ENCODE data around the gene BRINP2.
A peak's percentile ranks its signal among the peaks of the same experiment; 100 is the strongest.

Gene BRINP2

DNA sequence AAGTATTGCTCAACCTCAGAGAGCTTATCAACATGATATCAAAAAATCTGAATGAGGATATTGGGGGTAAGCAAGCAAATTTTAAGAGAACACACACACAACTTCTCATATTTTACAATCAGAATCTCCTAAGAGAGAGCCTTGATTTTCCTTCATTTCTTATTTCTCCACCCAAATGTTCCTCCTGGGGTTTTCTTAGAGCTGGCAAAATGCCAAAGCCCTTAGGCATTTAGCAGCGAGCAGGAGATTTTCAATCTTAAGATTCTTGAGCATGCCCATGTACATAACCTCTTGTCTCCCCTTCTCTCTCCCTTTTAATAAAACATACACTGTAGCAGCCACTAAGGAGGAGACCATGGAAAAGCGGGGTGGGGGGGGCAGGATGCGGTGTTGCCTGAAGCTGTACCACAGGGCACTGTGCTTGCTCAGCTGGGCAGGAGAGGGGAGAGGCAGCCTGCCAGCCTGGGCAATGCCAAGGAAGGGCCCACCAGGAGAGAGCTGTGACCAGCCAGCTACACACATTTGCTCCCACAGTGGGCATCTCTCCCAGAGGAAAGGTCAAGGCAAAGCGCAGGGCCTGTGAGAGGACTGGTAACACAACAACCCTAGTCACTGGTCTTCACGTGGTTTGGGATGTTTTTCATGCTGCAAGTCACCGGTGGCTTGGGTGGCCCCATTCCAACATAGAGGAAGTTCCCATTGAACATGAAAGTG, 4.3 kb downstream of the BRINP2 start:
- Histone ChIP-seq H3K9ac (ENCODE audit: low read length) (no peak overlapping the region), H3F3A (ENCODE audit: insufficient read depth, low read length) (no peaks in the 10 kb centered on the region), H4K20me1 (ENCODE audit: insufficient read depth, low read length) (no peaks in the 10 kb centered on the region), H3K9me2 (ENCODE audit: low read depth, low read length) (no peaks in the 10 kb centered on the region), H3K4me3 (ENCODE audit: low read depth, low read length, poor library complexity, severe bottlenecking) (no peak overlapping the region), H3K4me1 (ENCODE audit: insufficient read depth, low read length, severe bottlenecking) (no peaks in the 10 kb centered on the region), H3K27me3 (ENCODE audit: insufficient read depth, low read length) (no peaks in the 10 kb centered on the region), H3K4me2 (ENCODE audit: low read length) (no peak overlapping the region), H3K27ac (ENCODE audit: low read depth, low read length, poor library complexity, severe bottlenecking) (no peak overlapping the region), H3K79me2 (ENCODE audit: insufficient read depth, low read length) (no peaks in the 10 kb centered on the region), H3K36me3 (ENCODE audit: insufficient read depth, low read length) (no peaks in the 10 kb centered on the region), H3K9me3 (ENCODE audit: low read length) (no peaks in the 10 kb centered on the region), H2AFZ (ENCODE audit: low read length) (no peak overlapping the region)
- TF ChIP-seq EZH2 (IDR thresholded peaks at IDR 0.05; ENCODE audit: borderline replicate concordance, low read length), result no peak
- TF ChIP-seq, protein P1, sequence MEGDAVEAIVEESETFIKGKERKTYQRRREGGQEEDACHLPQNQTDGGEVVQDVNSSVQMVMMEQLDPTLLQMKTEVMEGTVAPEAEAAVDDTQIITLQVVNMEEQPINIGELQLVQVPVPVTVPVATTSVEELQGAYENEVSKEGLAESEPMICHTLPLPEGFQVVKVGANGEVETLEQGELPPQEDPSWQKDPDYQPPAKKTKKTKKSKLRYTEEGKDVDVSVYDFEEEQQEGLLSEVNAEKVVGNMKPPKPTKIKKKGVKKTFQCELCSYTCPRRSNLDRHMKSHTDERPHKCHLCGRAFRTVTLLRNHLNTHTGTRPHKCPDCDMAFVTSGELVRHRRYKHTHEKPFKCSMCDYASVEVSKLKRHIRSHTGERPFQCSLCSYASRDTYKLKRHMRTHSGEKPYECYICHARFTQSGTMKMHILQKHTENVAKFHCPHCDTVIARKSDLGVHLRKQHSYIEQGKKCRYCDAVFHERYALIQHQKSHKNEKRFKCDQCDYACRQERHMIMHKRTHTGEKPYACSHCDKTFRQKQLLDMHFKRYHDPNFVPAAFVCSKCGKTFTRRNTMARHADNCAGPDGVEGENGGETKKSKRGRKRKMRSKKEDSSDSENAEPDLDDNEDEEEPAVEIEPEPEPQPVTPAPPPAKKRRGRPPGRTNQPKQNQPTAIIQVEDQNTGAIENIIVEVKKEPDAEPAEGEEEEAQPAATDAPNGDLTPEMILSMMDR (IDR thresholded peaks at IDR 0.05; ENCODE audit: low read length), result no peak

DNA sequence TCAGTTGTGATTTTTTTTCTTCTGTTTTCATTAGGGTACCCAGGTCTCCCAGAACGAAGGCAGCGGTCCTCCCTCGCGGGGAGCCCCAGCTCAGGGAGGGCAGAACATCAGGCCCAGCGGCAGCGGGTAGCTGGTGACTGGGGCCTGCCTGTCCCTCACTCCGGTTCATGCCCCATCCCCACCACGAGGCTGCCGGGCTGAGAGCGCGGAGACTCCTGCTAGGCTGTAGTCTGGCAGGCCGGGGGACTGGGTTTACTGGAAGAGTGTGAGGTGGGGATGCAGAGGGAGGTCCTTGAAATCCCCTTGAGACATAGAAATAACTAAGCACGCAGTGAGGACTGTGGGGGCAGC, 10.5 kb downstream of the BRINP2 start:
- Histone ChIP-seq H3K36me3 (ENCODE audit: insufficient read depth, low read length) (no peaks in the 10 kb centered on the region), H3K79me2 (ENCODE audit: insufficient read depth, low read length) (no peaks in the 10 kb centered on the region), H3K4me2 (ENCODE audit: low read length) (peak overlapping the region; percentile 25; the same call in 1 of the 2 replicates), H2AFZ (ENCODE audit: low read length) (no peak overlapping the region), H3K9me2 (ENCODE audit: low read depth, low read length) (no peaks in the 10 kb centered on the region), H3K9me3 (ENCODE audit: low read length) (no peaks in the 10 kb centered on the region), H3K27me3 (ENCODE audit: insufficient read depth, low read length) (no peaks in the 10 kb centered on the region), H3K4me1 (ENCODE audit: insufficient read depth, low read length, severe bottlenecking) (peaks cover 6% of the 10 kb centered on the region), H4K20me1 (ENCODE audit: insufficient read depth, low read length) (no peaks in the 10 kb centered on the region), H3K9ac (ENCODE audit: low read length) (no peak overlapping the region), H3F3A (ENCODE audit: insufficient read depth, low read length) (no peaks in the 10 kb centered on the region), H3K4me3 (ENCODE audit: low read depth, low read length, poor library complexity, severe bottlenecking) (no peak overlapping the region), H3K27ac (ENCODE audit: low read depth, low read length, poor library complexity, severe bottlenecking) (no peak overlapping the region)
- TF ChIP-seq, protein P1 (IDR thresholded peaks at IDR 0.05; ENCODE audit: low read length), result no peak
- no peak for TF ChIP-seq EZH2 (IDR thresholded peaks at IDR 0.05; ENCODE audit: borderline replicate concordance, low read length)

DNA sequence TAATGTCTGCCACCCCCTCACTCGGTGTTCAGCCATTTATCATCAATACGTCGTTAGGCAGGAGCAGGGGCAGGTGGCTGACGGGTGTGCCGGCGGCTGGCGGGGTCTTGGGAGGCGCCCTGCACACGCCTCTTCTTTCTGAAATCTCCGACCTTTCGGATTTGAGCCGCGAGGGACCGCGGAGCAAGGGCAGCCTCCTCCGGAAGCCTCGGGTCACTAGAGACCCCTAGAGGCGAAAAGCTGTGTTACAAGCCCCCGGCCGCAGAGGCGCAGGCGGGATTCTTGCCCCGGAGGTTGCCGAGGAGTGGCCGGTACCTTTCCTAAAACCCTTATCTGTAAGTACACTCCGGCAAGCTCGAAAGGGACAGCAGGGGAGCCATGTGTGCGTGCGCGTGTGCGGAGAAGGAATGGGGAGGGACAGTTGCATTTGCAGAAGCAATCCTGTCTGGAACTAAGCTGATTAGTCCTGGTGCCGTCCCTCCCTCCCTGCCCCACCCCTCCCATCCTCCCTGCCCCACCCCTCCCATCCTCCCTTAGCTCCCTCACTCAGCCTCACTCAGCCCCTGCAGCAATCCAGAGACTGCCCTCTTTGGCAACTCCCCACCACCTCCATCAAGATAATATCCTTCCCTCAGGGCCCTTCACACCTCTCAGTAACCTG, 11.0 kb downstream of the BRINP2 start:
- Histone ChIP-seq H3K27ac (ENCODE audit: low read depth, low read length, poor library complexity, severe bottlenecking) (no peak overlapping the region), H3K4me3 (ENCODE audit: low read depth, low read length, poor library complexity, severe bottlenecking) (no peak overlapping the region), H3K4me2 (ENCODE audit: low read length) (peak overlapping the region; percentile 25; the same call in 1 of the 2 replicates), H3K4me1 (ENCODE audit: insufficient read depth, low read length, severe bottlenecking) (peaks cover 6% of the 10 kb centered on the region), H3F3A (ENCODE audit: insufficient read depth, low read length) (no peaks in the 10 kb centered on the region), H4K20me1 (ENCODE audit: insufficient read depth, low read length) (no peaks in the 10 kb centered on the region), H3K36me3 (ENCODE audit: insufficient read depth, low read length) (no peaks in the 10 kb centered on the region), H3K9me3 (ENCODE audit: low read length) (no peaks in the 10 kb centered on the region), H3K27me3 (ENCODE audit: insufficient read depth, low read length) (no peaks in the 10 kb centered on the region), H3K9ac (ENCODE audit: low read length) (no peak overlapping the region), H3K9me2 (ENCODE audit: low read depth, low read length) (no peaks in the 10 kb centered on the region), H2AFZ (ENCODE audit: low read length) (no peak overlapping the region), H3K79me2 (ENCODE audit: insufficient read depth, low read length) (no peaks in the 10 kb centered on the region)
- TF ChIP-seq, protein P1 (IDR thresholded peaks at IDR 0.05; ENCODE audit: low read length), result peak; percentile 74
- TF ChIP-seq EZH2 (IDR thresholded peaks at IDR 0.05; ENCODE audit: borderline replicate concordance, low read length), result no peak
